ENCODE results near the gene CHRNA9. TPM values are rescaled to one million over a fixed set of nuclear protein-coding genes. Genes with fewer than 3 reads are reported as not detected.
A peak's percentile ranks its signal among the peaks of the same experiment; 100 is the strongest.

The CHRNA9 gene
- total and polyA plus RNA-seq, 5 experiments from 2014 or later: 0.39 to 0.73 (median 0.55) TPM; not detected in 2

DNA sequence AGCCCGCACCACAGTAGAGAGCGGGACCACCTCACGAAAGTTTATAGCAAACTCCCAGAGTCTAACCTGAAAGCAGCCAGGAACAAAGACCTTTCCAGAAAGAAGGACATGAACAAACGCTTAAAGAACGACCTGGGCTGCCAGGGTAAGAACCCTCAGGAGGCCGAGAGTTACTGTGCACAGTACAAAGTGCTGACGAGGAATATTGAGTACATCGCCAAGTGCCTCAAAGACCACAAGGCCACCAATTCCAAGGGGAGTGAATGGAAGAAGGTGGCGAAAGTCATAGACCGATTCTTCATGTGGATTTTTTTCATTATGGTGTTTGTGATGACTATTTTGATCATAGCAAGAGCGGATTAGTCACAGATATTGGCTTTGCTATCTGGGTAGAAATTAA is 19.0 kb downstream of the CHRNA9 start:
- H3K9me3 Mint-ChIP-seq: peaks cover 0 to 1% (median 0%) of the 10 kb centered on the region in 9 donors
- H3K4me3 Mint-ChIP-seq: no peak overlapping the region
- H3K27ac Mint-ChIP-seq: no peak overlapping the region
- POLR2A ChIA-PET: no interaction called here
- DNase-seq (no peak), ATAC-seq (no peak)
- H3K27me3 Mint-ChIP-seq: no peaks in the 10 kb centered on the region
- H3K4me1 Mint-ChIP-seq: peaks cover 0 to 11% (median 10%) of the 10 kb centered on the region in 4 donors
- no peaks in the 10 kb centered on the region for H3K36me3 Mint-ChIP-seq

DNA sequence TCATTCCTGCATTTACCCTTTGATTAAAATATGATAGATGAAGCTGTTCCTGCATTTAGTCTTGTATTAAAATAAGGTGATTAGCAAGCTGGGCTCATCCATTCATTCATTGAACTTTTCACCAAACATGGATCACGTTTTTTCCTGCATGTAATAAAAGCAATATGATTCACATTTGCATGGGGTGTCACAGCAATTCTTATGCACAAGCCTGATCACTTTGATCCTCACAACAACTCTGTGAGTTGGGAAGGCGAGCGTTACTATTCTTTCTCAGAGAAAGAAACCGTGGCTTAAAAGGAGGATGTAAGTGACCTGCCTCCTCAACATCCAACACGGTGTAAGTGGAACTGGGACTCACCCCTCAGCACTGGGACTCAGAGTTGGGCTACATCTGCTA is 20.0 kb downstream of the CHRNA9 start:
- ATAC-seq (no peak), DNase-seq (no peak)
- Mint-ChIP-seq H3K36me3 (peaks cover 0 to 4% (median 0%) of the 10 kb centered on the region in 3 donors), H3K27me3 (no peaks in the 10 kb centered on the region), H3K4me3 (no peak overlapping the region), H3K9me3 (peaks cover 0 to 5% (median 0%) of the 10 kb centered on the region in 9 donors), H3K27ac (no peak overlapping the region), H3K4me1 (peaks cover 0 to 2% (median under 1%) of the 10 kb centered on the region in 4 donors)
- POLR2A ChIA-PET: no interaction called here

DNA sequence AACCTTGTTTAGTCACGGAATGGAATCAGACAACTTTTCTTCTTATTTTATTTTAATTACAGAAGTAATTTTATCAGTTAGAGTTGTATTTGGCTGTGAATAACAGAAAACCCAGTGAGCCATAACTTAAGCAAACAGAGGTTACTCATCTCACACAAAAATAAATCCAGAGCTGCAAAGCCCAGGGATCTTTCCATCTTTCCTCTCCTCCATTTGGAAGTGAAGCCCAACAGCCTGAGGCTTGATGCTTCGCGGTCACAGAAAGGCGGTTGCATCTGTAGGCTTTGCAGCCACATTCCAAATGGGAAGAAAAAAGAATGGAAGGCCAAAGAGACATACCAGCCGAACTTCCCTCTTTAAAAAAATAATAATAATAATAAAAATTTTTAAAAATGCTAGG is 22.6 kb downstream of the CHRNA9 start:
- Mint-ChIP-seq H3K27ac (no peak overlapping the region), H3K4me3 (no peak overlapping the region), H3K9me3 (peaks cover 0 to 14% (median 1%) of the 10 kb centered on the region in 9 donors), H3K4me1 (no peaks in the 10 kb centered on the region), H3K27me3 (peaks cover 0 to 2% (median 0%) of the 10 kb centered on the region in 5 donors), H3K36me3 (peaks cover 0 to 13% (median 6%) of the 10 kb centered on the region in 3 donors)
- POLR2A ChIA-PET: no interaction called here
- no peak for ATAC-seq
- no peak for DNase-seq

DNA sequence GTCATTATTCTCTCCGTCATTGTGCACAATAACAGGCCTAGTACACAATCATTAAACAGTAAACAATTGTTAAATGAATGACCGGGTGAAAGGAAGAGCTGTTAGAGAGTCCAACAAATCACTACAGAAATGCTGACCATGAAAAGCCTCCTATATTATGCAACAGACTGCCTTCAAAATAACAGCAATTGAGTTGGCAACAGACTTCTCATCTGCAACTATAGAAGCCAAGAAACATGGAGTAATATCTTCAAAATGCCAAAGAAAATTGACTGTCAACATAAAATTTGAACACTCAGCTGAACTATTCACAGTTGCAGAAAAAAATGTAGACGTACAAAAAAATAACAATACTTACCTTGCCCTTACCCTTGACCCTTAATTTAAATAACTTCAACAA is 26.2 kb downstream of the CHRNA9 start:
- ATAC-seq (no peak), DNase-seq (no peak)
- Mint-ChIP-seq H3K4me1 (no peaks in the 10 kb centered on the region), H3K4me3 (no peak overlapping the region), H3K27me3 (peaks cover 0 to 2% (median 1%) of the 10 kb centered on the region in 5 donors), H3K36me3 (peaks cover 0 to 13% (median 6%) of the 10 kb centered on the region in 3 donors), H3K27ac (no peak overlapping the region), H3K9me3 (peaks cover 0 to 14% (median 1%) of the 10 kb centered on the region in 9 donors)
- POLR2A ChIA-PET: no interaction called here

DNA sequence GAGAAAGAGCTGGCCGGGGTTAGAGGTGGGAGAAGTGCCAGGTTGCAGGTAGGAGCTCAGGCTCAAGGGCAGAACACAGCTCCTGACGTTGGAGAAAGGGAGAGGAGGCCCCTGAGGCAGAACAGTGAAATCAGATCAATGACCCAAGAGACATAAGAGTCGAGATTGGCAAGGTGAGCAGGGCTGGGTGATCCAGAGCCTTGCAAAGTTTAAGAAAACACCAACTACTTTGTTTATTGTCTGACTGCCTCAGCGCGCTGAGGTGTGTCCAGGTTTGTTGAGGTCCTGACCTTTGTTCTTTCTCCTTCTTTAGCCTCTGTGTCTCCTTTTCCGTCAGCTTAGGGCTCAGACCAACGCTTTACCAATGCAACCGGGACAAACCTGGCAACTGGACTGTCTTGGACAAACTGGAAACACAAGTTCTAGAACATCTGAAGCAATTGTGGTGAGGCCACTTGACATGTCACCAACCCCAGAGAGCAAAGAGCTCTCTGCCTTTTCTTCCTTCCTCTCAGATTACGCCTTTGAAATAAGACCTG is 28.3 kb downstream of the CHRNA9 start:
- DNase-seq (no peak), ATAC-seq (no peak)
- peak overlapping the region in 1 of 10 donors; percentile 8 for H3K27ac Mint-ChIP-seq
- H3K27me3 Mint-ChIP-seq: peaks cover 0 to 2% (median 1%) of the 10 kb centered on the region in 5 donors
- no peak overlapping the region for H3K4me3 Mint-ChIP-seq
- H3K36me3 Mint-ChIP-seq: peaks cover 0 to 13% (median 6%) of the 10 kb centered on the region in 3 donors
- H3K9me3 Mint-ChIP-seq: peaks cover 0 to 14% (median 0%) of the 10 kb centered on the region in 9 donors
- POLR2A ChIA-PET: no interaction called here
- no peaks in the 10 kb centered on the region for H3K4me1 Mint-ChIP-seq

DNA sequence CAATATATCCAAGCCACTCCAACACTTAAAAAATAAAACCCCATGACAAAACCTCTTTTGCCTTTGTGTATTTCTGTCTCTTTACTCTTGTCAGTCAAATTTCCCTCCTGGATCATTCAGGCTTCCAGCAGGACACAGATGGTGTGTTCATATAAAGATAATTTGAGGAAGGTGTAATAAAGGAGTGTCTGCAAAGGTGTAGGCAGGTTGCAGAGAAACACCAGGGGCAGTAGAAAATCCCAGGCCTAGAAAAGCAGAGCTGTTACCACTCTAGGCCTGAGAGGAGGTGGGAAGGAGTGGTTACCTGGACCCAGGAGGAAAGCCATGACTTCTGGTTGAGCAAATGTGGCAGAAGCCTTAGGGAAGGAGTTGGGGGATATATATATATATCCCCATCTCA is 28.8 kb downstream of the CHRNA9 start:
- Mint-ChIP-seq H3K4me1 (no peaks in the 10 kb centered on the region), H3K4me3 (no peak overlapping the region), H3K9me3 (peaks cover 0 to 14% (median 0%) of the 10 kb centered on the region in 9 donors), H3K36me3 (peaks cover 0 to 13% (median 6%) of the 10 kb centered on the region in 3 donors), H3K27ac (no peak overlapping the region), H3K27me3 (peaks cover 0 to 2% (median 1%) of the 10 kb centered on the region in 5 donors)
- no peak for ATAC-seq
- DNase-seq: no peak
- POLR2A ChIA-PET: no interaction called here

DNA sequence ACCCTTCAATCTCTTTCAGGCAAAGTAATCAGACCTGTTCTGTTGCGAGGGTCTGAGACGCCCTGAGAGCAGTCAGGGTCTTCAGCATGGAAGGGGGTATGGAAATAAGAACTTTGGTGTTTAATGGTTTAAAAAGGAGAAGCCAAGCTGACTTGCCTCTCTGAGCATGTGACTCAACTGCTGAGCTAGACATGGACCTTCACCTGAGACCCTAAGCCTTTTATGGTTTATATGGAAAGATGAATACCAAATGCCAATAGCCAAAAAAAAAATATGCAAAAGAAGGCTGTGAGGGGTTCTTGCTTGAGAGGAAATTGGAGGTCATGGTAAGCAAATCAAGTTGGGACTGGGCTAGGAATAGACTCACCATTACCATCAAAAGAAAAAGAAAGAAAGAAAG is 30.6 kb downstream of the CHRNA9 start:
- DNase-seq (no peak), ATAC-seq (no peak)
- Mint-ChIP-seq H3K27me3 (peaks cover 0 to 2% (median 1%) of the 10 kb centered on the region in 5 donors), H3K9me3 (peaks cover 0 to 5% (median 0%) of the 10 kb centered on the region in 9 donors), H3K4me1 (no peaks in the 10 kb centered on the region), H3K27ac (no peak overlapping the region), H3K4me3 (no peak overlapping the region), H3K36me3 (peaks cover 0 to 6% (median 5%) of the 10 kb centered on the region in 3 donors)
- POLR2A ChIA-PET: no interaction called here

DNA sequence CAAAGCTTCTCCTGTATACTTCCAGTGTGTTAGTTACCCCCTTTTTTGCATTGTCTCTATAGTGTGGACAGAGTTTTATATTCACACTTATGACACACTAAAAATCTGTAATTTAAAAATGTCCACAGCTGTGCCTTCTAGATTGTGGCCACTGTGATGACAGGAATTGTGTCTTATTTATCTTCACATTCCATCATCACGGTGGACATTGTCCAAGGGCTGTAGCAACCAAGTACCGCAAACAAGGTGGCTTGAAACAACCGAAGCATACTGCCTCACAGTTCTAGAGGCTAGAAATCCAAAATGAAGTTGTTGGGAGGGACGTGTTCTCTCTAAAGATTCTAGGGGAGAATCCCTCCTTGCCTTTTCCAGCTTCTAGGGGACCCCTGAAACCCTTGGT is 32.3 kb downstream of the CHRNA9 start:
- H3K27ac Mint-ChIP-seq: no peak overlapping the region
- peaks cover 0 to 1% (median 0%) of the 10 kb centered on the region in 5 donors for H3K27me3 Mint-ChIP-seq

DNA sequence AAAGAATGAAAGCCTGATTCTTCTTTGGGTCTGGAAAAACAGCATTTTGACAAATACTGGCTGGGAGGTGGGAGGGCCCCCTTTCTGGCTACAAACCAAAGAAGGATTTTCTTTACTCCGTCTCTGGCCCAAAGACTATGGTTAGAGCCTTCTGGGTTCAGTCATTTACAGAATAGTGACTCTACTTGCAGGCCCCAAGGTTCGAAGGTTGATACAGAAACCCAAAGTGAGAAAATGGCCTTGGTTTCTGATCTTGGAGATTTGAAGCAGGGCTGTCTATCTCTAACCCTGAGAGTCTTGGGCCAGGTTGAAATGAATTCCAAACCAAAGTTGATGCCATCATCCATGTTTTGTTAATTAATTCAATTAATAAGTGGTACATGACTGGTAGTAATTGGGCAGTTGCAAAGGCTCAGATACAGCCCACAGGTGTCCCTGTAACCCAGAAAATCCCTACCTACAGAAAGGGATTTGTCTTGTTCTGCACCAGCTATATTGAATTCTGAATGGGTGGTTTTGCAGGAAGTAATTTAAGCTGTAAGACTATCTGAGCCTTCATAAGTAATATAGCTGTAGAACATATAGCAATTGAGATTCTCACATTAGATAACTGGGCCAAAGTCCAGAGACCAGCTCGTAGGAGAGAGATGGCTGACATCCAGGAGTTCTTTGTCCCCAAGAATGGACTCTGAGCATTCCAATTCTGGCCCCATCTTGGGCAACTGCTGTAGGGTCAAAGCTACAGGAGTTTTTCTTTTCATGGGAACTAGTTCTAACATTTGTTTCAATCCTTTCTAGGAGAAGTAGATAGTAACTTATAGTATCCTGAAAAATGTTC is 34.5 kb downstream of the CHRNA9 start:
- POLR2A ChIA-PET: no interaction called here
- no peak overlapping the region for H3K4me3 Mint-ChIP-seq
- no peaks in the 10 kb centered on the region for H3K4me1 Mint-ChIP-seq
- peaks cover 0 to 1% (median 0%) of the 10 kb centered on the region in 5 donors for H3K27me3 Mint-ChIP-seq
- H3K9me3 Mint-ChIP-seq: no peaks in the 10 kb centered on the region
- ATAC-seq (no peak), DNase-seq (no peak)
- H3K27ac Mint-ChIP-seq: no peak overlapping the region
- no peaks in the 10 kb centered on the region for H3K36me3 Mint-ChIP-seq

More for the DNA sequence above, 32.3 kb downstream of the CHRNA9 start:
- no peaks in the 10 kb centered on the region for H3K4me1 Mint-ChIP-seq
- no peaks in the 10 kb centered on the region for H3K36me3 Mint-ChIP-seq
- DNase-seq (no peak), ATAC-seq (no peak)
- H3K4me3 Mint-ChIP-seq: no peak overlapping the region
- H3K9me3 Mint-ChIP-seq: no peaks in the 10 kb centered on the region
- POLR2A ChIA-PET: no interaction called here

DNA sequence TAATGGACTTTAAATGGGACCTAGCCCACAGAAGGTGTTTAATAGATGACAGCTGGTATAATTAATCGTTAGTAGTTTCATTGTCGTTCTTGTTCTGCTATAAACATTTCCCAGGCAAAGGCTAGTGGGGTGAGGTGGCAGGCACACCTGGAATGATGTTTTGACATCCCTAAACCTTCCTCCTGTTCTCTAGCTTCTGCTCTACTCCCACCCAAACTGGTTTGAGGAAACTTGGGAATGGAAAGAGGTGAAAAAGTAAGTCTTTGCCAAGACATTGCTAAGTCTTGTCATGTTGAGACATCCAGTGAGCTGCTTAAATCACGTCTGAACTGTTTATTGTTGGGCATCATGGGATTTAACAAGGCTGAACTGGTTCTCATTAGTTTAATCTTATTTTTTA is 37.5 kb downstream of the CHRNA9 start:
- H3K36me3 Mint-ChIP-seq: no peaks in the 10 kb centered on the region
- H3K27ac Mint-ChIP-seq: no peak overlapping the region
- H3K4me1 Mint-ChIP-seq: peaks cover 0 to 2% (median 0%) of the 10 kb centered on the region in 4 donors
- no peaks in the 10 kb centered on the region for H3K9me3 Mint-ChIP-seq
- H3K27me3 Mint-ChIP-seq: no peaks in the 10 kb centered on the region
- DNase-seq (no peak), ATAC-seq (no peak)
- POLR2A ChIA-PET: no interaction called here
- H3K4me3 Mint-ChIP-seq: no peak overlapping the region

DNA sequence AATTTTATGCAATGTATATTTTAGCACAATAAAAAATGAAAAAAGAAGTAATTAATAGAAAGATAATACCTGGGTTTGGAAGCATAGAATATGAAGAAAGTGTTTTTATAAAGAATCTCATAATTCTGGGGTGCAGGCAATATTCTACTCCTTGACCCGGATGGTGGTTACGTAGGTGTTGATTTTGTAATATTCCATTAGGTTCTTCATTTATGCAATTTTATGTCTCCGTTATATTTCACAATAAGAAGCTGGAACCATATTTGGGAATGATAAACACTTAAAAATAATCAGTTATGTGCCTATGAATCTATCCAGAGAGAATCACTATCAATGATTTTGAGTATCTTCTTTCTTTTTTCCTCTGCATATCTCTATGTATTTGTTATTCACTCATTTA is 38.5 kb downstream of the CHRNA9 start:
- H3K9me3 Mint-ChIP-seq: no peaks in the 10 kb centered on the region
- DNase-seq (no peak), ATAC-seq (no peak)
- H3K4me1 Mint-ChIP-seq: peaks cover 0 to 2% (median 0%) of the 10 kb centered on the region in 4 donors
- peaks cover 0 to under 1% (median 0%) of the 10 kb centered on the region in 5 donors for H3K27me3 Mint-ChIP-seq
- H3K27ac Mint-ChIP-seq: no peak overlapping the region
- POLR2A ChIA-PET: no interaction called here
- H3K36me3 Mint-ChIP-seq: no peaks in the 10 kb centered on the region
- no peak overlapping the region for H3K4me3 Mint-ChIP-seq

DNA sequence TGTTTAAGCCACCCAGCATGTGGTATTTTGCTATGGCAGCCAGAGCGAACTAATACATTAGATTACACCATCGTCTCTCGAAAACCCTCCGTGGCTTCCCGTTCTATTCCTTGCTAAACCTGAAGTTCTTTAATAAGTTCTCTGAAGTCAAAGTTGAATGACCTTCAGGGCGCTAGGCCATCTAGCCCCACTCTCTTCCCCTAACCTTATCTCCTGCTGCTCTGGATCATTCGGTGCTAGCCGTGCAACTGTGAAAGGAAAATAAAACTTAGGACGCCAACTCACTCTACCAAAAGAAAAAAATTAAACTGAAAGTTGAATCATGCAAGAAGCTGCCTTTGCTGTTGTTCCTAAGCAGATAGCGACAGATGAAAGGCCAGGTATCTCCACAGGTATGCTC is 40.0 kb downstream of the CHRNA9 start:
- H3K27me3 Mint-ChIP-seq: peaks cover 0 to 3% (median 0%) of the 10 kb centered on the region in 5 donors
- peaks cover 0 to 2% (median 0%) of the 10 kb centered on the region in 9 donors for H3K9me3 Mint-ChIP-seq
- H3K4me1 Mint-ChIP-seq: peaks cover 0 to 2% (median 0%) of the 10 kb centered on the region in 4 donors
- POLR2A ChIA-PET: no interaction called here
- no peaks in the 10 kb centered on the region for H3K36me3 Mint-ChIP-seq
- no peak for ATAC-seq
- H3K4me3 Mint-ChIP-seq: no peak overlapping the region
- no peak for DNase-seq
- no peak overlapping the region for H3K27ac Mint-ChIP-seq

DNA sequence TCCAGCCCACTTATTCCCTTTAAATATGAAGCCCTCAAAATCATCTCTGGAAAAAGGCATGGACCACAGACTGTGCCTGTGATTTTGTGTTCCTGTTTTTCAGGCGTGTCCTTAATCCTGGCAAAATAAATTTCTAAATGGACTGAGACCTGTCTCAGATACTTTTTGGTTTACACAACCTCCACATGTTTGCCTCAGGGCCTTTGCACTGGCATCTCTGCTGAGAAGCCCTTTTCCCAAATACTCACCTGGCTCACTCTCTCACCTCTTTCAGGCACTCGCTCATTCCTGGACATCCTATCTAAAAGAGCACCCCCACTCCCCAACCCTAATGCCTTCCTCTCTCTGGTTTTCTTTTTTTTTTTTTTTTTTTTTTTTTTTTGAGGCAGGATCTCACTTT is 40.5 kb downstream of the CHRNA9 start:
- Mint-ChIP-seq H3K27ac (peak overlapping the region in 1 of 10 donors; percentile 48), H3K9me3 (peaks cover 0 to 2% (median 0%) of the 10 kb centered on the region in 9 donors), H3K4me1 (peaks cover 0 to 2% (median 0%) of the 10 kb centered on the region in 4 donors), H3K36me3 (no peaks in the 10 kb centered on the region), H3K27me3 (peaks cover 0 to 3% (median 0%) of the 10 kb centered on the region in 5 donors), H3K4me3 (no peak overlapping the region)
- ATAC-seq: no peak
- POLR2A ChIA-PET: no interaction called here
- no peak for DNase-seq

All from naive thymus-derived CD8-positive, alpha-beta T cell (primary cell).